ENCODE data around the gene TTC16.

DNA sequence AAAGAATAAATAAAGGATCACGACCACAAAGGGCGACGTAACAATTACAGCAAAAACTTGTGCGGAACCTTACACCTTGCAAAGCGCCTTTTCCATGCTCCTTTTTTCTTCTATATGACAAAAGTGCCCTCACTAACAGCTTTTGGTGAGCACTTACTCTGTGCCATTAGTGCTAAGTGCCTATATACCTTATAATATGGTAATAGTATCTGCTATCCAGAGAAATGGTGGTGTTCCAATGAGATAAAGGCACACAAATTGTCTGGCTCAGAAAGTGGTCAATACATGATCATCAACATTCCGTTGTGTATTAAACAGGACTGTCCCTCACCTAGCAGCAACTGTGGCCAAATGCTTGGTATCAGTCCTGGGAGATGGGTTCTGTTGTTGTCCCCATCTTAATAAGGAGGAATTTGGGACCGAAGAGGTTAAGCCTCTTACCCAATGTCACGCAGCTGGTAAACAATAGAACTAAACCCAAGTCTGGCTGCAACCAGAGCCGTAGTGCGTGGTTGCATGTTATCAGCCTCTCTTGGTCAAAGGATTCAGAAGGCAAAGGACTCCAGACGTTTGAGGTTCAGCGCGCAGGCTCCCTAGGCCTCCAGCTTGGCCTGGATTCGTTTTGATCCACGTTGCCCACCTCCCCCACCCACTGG is 19.8 kb downstream of the TTC16 start:
- TF ChIP-seq, protein P1, sequence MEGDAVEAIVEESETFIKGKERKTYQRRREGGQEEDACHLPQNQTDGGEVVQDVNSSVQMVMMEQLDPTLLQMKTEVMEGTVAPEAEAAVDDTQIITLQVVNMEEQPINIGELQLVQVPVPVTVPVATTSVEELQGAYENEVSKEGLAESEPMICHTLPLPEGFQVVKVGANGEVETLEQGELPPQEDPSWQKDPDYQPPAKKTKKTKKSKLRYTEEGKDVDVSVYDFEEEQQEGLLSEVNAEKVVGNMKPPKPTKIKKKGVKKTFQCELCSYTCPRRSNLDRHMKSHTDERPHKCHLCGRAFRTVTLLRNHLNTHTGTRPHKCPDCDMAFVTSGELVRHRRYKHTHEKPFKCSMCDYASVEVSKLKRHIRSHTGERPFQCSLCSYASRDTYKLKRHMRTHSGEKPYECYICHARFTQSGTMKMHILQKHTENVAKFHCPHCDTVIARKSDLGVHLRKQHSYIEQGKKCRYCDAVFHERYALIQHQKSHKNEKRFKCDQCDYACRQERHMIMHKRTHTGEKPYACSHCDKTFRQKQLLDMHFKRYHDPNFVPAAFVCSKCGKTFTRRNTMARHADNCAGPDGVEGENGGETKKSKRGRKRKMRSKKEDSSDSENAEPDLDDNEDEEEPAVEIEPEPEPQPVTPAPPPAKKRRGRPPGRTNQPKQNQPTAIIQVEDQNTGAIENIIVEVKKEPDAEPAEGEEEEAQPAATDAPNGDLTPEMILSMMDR (IDR thresholded peaks at IDR 0.05) = no peak
- TF ChIP-seq EP300 (IDR thresholded peaks at IDR 0.05) = no peak
- no peak for TF ChIP-seq POLR2A (IDR thresholded peaks at IDR 0.05)

Data from gastroesophageal sphincter (tissue), 3 donors.